ENCODE data around the gene PTTG1IP2.
"Not testable (repeated sequence)": the region's sequence is repeated elsewhere in the genome, so short reads cannot be mapped to it uniquely, and the experiment has no call there.

The PTTG1IP2 gene

DNA sequence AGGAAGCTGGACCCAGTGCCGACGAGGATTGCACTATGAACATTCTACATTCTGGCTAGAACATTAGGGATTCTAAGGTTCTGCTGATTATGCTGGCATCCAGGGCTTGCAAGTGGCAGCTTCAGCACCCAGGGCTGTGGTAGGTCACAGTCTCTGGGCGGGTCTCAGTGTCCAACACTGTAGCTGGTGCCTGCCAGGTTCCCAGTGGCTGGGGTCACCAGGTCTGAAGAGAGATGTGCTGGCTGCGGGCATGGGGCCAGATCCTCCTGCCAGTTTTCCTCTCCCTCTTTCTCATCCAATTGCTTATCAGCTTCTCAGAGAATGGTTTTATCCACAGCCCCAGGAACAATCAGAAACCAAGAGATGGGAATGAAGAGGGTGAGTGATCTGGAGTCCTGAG lies at the start of gene PTTG1IP2:
Gene PTTG1IP2, plus strand, starts transcription at position 86 of the 400 bp plus-strand sequence. Its CDS starts 148 bp downstream, at position 234.
- no peak for DNase-seq (ENCODE audit: low spot score)

DNA sequence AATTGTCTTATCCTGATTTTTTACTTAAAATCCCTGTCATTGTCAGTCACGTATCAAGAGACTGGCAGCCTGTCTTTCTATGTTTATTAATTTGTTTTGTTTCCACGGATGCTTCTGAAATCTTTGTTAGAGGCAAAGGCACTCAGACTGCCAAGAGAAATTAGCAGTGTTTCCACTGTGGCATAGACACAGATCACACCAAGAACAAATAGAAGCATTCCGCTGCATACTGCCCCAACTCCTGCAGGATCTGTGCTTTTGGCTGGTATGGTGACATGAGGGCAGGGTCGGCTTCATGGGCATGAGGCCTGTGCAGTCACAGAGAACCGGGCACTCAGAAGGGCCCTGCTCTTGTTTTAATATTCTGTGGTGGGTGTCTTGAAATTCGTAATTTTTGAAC lies 47.8 kb upstream of the PTTG1IP2 start:
- DNase-seq (ENCODE audit: low spot score), result no peak

- DNase-seq (ENCODE audit: low spot score), result no peak
Measured at GRCh38 chr7:90424720-90425119, 44.7 kb upstream of the PTTG1IP2 start.

- DNase-seq (ENCODE audit: low spot score), result no peak
Measured at GRCh38 chr7:90425376-90425775, 44.1 kb upstream of the PTTG1IP2 start.

DNA sequence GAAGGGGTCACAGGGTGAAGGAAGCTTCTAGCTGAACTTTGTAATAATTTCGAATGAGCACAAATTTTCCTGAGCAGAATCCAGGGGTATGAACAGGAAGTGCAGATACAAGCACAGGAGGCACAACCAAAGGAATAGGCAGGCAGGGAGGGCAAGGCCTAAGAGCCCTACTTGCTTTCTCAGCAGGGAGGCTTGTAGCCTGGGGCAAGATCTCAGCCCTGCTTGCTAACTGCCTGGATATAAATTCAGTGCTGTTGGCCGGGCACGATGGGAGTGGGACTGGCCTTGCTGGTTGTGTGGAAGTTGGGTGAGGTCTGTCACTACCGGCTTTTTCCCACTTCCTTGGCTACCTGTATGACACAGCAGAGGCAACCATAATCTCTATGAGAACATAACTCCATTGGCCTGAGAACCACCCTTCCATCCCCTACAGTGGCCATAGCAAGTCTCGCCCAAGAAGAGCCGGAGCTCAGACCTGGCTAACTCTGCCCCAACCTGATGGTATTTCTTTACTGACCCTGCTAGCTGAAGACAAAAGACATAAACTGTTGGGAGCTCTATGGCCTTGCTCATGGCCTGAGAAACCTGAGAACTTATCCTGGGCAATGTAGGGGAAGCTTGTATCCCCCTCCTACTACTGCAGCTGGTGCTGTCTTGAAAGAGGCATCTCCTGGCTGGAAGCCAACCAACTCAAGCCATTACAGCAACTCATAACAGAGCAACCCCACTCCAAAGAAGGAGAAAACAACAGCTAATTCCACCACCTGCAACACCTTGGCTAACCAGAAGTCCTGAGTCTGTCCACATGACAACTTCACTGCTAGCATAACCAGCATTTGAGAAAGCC lies 38.6 kb upstream of the PTTG1IP2 start:
- DNase-seq (ENCODE audit: low spot score), result no peak

GRCh38 chr7:90432752-90433151 lies 36.7 kb upstream of the PTTG1IP2 start:
- DNase-seq (ENCODE audit: low spot score), result no peak

DNA sequence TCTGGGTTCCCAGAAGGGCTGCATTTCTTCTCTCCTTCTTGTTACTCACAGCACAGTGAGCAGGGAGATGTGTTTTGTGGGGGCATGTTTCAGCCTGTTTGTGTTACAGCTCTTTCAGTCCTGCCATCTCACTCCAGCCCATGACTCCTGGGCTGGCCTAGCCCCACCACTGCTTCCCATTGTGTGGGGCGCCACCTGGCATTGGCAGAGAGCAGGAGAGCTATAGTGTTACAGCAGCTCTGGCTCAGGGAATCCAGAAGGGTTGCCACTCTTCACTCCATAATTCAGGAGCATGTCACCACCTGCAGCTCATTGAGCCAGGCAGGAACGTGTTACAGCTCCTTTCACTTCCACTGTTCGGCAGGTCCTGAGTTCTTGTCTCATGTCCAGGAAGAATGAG lies 36.2 kb upstream of the PTTG1IP2 start:
- no peak for DNase-seq (ENCODE audit: low spot score)

DNA sequence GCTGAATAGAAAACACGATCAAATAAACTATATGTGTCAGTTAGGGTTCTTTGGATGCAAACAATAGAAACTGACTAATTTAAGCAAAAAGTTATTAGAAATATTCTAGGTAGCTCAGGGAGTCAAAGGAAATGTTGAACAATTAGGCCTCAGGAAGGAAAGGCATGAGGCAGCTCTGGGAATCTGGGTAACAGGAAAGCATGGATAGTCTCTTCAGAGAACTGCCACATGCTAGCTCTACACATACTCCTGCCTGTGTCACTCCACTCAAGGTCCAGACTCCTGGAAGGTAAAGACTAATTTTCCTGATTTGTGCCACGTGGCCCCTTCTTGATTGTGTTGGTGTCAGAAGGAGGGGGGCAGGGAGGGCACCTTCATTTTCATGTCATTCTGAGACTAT lies 23.8 kb upstream of the PTTG1IP2 start:
- no peak for DNase-seq (ENCODE audit: low spot score)

GRCh38 chr7:90446137-90446899 lies 23.1 kb upstream of the PTTG1IP2 start:
- DNase-seq (ENCODE audit: low spot score), result no peak

DNA sequence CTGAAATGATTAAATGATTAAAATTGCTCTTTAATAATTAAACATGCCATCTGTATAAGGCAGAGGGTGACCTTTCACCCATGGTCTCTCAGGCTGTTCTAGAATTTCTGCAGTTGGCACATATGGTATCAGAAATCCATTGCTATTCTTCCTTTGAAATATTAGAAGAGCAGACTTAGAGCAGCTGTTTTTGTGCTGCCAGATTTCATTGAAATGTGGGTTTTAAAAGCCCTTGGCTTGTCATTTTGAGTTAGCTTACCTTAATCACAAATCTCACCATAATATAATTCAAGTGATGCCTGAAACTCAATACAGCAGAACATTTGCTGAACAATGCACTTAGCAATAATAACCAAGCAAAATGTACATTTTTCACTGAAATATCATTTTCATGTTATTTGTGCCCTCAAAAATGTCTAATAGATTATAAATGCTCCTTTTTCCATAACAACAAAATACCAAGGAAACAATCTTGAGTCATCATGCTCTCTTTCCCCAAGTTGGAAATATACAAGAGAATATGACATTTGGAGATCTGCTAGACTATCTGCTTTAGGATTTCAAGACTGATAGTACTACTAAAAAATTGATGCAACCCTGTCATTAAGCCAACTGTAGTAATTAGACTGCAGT lies 16.1 kb upstream of the PTTG1IP2 start:
- no peak for DNase-seq (ENCODE audit: low spot score)

DNA sequence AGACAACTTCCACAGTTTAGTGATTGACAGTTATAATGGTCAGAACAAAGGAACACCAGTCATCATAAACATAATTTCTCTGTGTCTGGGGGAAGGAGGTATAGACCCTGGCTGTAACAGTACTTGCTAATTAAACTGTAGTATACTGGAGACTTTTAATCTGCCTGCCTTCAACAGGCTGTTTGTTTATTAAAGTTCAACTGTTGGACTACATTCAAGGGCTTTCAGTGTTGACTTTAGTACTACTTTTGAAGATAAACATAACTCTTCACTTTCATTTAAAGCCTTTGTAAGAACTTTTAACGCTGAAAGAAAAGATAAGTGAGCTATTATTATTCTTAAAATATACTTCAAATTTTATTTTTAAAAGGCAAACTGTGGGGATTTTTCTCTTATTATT lies 15.5 kb upstream of the PTTG1IP2 start:
- DNase-seq (ENCODE audit: low spot score), result no peak

GRCh38 chr7:90455163-90456030 lies 14.0 kb upstream of the PTTG1IP2 start:
- no peak for DNase-seq (ENCODE audit: low spot score)

DNA sequence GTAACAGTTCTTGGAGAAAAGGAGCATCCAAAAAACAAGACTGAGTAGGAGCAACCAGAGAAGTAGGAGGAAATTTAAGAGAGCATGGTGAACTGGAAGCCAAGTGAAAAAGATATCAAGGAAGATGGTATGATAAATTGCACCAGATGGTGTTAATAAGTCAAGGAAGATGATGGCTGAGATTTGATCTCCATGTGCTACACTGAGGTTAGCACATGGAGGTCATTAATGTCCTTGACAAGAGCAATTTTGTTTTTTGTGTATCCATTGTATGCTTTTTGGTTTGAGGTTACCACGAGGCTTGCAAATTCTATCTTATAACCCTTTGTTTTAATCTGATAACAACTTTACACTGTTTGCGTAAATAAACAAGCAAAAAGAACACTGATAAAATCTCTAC lies 11.3 kb upstream of the PTTG1IP2 start:
- no peak for DNase-seq (ENCODE audit: low spot score)

DNA sequence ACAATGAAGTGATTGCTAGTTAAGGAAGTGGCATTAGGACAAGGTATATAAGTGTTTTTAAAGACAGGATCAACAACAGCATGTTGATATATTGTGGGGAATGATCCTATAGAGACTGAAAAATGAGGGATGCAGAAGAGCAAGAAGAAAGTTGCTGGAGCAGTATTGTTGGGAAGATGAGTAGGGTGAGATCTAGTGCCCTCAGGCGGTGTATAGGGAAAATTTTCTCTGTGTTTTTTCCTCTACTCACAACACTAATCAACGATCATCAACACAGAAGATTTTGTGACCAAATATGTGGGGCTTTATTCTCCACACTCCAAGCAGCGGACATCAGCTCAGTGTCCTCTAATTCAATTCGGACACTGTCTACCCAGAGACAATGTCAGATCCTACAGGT lies 9.6 kb upstream of the PTTG1IP2 start:
- no peak for DNase-seq (ENCODE audit: low spot score)

DNA sequence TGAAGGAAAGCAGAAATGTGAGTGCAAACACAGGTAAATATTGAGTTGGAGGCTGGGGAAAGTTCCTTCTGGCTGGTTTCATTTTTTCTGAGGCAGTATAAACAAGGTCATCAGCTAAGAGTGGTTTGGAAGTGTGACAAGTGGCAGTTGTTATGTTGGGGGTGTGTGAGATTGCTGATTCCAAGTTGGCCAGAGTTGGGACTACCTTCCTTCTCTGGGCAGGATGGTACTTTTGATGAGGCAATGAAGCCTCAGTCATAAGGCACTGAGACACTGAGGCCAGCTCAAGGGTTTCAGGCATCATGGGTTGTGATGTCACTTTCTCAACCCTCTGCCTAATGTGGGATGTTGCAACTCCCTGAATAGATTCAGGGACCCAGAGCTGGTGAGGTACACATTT lies 8.2 kb upstream of the PTTG1IP2 start:
- DNase-seq (ENCODE audit: low spot score), result no peak

DNA sequence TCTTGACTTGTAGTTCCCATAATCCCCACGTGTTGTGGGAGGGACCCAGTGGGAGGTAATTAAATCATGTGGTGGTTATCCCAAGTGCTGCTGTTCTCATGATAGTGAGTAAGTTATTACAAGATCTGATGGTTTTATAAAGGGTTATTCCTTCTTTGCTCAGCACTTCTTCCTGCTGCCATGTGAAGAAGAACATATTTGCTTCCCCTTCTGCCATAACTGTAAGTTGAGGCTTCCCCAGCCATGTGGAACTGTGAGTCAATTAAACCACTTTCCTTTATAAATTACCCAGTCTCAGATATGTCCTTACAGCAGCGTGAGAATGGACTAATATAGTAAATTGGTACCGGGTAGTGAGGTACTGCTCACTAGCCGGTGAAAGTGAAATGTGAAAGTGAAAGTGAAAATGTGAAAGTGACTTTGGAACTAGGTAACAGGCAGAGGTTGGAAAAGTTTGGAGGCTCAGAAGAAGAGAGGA lies 6.2 kb upstream of the PTTG1IP2 start:
- DNase-seq (ENCODE audit: low spot score), result not testable (repeated sequence)

DNA sequence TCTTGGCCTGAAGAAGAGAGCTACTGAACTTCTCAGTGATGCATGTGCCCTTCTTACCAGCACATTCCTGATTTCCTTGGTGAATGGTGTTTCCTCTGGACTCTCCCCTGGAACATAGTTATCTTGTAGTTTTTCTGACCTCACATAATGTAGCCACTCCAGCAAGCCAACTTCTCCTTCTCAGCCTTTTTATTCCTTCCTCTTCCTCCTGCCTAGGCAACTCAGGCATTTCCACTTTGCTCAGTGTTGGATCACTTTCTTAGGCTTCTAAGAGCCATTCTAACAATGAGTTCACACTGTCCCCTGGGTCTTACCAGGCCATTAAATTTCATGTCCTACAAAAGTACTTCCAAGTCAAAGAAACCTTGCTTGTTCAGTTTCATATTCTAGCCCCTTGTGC lies 3.6 kb upstream of the PTTG1IP2 start:
- DNase-seq (ENCODE audit: low spot score), result no peak

- DNase-seq (ENCODE audit: low spot score), result no peak
Measured at GRCh38 chr7:90472805-90473540, 3.5 kb downstream of the PTTG1IP2 start.

- no peak for DNase-seq (ENCODE audit: low spot score)
Measured at GRCh38 chr7:90473814-90474213, 4.4 kb downstream of the PTTG1IP2 start.

DNA sequence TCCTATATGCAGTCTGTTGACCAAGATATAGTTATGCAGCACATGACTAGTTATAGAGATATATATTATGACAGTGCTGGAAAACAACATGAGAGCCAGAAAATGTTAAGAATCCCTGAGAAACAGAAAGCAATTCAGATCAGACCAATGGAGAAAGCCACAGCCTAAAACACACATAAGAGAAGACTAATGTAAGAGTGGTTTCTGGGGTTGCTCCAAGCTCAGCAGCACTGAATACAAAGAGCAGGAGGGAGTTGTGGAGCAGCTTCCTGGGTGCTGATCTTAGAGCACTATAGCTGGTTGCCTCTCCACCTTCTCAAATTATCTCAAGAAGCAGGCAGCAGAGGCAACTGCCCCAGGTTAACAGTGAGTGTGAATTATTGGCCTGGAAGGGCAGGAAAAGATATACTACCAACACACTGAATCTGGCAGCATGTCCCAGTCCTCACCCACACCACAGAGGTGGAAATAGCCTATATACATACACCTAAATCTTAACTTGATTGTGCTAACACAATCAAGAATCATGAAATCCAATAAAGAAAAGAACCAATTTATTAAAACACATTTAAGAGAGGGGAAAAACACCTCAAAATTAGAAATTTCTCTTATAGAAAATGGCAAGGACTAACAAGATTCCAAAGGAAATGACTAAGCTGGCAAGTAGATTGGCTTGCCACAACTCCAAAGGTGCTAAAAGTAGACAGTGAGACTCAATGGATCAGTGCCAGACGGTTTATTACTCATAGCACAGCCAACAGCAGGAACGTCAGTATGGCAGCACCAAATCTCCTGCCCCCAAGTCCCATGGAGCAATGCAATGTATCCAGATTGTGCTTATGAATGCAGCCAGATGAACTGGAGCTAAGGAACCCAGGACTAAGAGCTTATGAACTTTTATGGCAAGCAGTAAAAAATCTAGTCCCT lies 5.1 kb downstream of the PTTG1IP2 start:
- DNase-seq (ENCODE audit: low spot score), result no peak
